IgD-negative memory B cell (primary cell): ENCODE measurements around the gene RNASE1. TPM values are rescaled to one million over a fixed set of nuclear protein-coding genes. Genes with fewer than 3 reads are reported as not detected.
A peak's percentile ranks its signal among the peaks of the same experiment; 100 is the strongest.
"Not testable (repeated sequence)": the region's sequence is repeated elsewhere in the genome, so short reads cannot be mapped to it uniquely, and the experiment has no call there.

Experiments
- H3K27ac Mint-ChIP-seq, 3 donors: one replicate each; pipeline ENCODE4 v1.8.0; 2020 to 2022; ENCODE audit warnings: mild to moderate bottlenecking in 3 of 3, mixed read lengths in 3 of 3, moderate library complexity in 1 of 3
- H3K27me3 Mint-ChIP-seq: one replicate; pipeline ENCODE4 v1.8.0; 2021; ENCODE audit warnings: mixed read lengths
- H3K36me3 Mint-ChIP-seq: one replicate; pipeline ENCODE4 v1.8.0; 2020; ENCODE audit warnings: mild to moderate bottlenecking, mixed read lengths
- H3K4me1 Mint-ChIP-seq, 3 donors: one replicate each; pipeline ENCODE4 v1.8.0; 2020 to 2022; ENCODE audit warnings: mixed read lengths in 3 of 3, mild to moderate bottlenecking in 1 of 3
- H3K4me3 Mint-ChIP-seq, 4 donors: one replicate each; pipeline ENCODE4 v1.8.0; 2020 to 2022; ENCODE audit warnings: mild to moderate bottlenecking in 4 of 4, mixed read lengths in 4 of 4, moderate library complexity in 3 of 4
- H3K9me3 Mint-ChIP-seq, 3 donors: one replicate each; pipeline ENCODE4 v1.8.0; 2020 to 2021; ENCODE audit warnings: mixed read lengths in 3 of 3, mild to moderate bottlenecking in 1 of 3
- polyA plus RNA-seq: library from polyadenylated mRNA; unstranded; fragments of 300-500 nt; fragmentation: Illumina TruSeq; gene quantifications from one replicate; pipeline ENCODE4 v1.2.3, GENCODE V29; 2021

RNASE1 gene
- not detected for polyA plus RNA-seq

DNA sequence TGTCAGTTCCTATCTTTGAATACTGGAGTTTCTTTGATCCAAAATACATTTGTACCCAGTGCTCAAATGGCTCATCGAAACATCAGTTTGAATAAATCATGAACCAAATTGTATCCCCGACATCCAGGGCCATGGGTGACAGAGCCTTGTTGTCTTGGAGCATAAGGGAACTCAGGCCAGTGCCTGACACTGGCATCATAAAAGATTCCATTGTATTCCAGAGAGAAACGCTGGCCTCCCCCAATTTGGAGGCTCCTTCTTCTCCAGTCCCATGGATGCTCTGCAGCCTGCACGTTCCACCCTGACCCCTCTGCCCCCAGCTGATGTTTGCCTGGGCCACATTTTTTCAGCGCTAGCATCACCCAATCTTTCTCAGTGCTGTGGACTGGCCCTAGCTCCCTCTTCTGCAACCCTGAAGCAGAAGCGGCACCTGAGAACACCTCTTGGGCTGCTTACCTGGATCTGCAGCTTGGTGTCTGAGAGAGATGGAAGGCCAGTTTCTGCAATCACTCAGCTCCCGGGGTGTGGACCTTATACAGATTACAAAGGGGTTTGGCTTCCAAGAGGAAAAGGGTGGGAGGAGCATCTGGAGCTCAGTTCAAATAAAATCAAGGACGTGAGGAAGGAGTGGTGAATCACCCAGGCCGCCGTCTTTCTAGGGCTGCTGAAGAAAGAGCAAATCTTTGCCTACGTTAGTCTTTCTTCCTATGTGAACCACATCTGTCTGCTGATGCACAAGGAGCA is at the start of gene RNASE1:
Gene RNASE1 (minus strand): TSS at position 504 of the 744 bp plus-strand sequence. CDS start 776 bp downstream, outside the sequence.
- H3K36me3 Mint-ChIP-seq = peaks cover 1% of the 10 kb centered on the region
- H3K27ac Mint-ChIP-seq = peak within 1 kb of the TSS in 2 of 3 donors; percentile 52 to 71
- H3K4me1 Mint-ChIP-seq = peaks cover 15 to 31% (median 29%) of the 10 kb centered on the region in 3 donors
- no peaks in the 10 kb centered on the region for H3K27me3 Mint-ChIP-seq
- no peaks in the 10 kb centered on the region for H3K9me3 Mint-ChIP-seq
- H3K4me3 Mint-ChIP-seq = peak within 1 kb of the TSS in 1 of 4 donors; percentile 41

DNA sequence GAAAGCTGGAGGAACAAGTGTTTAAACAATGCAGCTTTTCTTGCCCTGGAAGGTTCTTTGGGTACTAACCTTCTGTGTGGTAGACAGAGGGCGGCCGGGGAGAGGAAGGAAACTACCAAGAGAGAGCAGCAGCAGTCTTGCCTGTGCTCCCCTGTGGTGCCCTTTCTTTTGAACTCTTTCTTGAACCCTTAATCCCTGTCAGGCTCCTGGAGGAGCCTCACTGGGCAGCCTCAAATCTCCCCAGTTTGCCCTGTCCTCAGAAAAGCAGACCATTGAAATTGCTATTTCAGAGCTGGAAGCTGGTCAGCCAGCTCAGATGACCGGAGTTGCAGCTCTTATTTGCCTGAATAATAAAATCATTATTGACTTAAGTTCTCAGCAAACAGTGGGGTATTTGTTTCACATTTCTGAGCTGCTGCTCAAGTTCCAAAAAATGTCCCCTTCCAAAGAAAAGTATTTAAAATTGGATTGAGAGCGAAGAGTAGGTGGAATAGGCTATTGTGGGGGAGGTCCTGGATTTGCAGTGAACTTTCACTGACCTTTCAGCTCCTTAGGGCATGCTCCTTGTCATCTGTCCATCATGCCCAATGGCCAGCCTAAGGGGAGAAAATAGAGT is 46.4 kb upstream of the RNASE1 start:
- Mint-ChIP-seq H3K27ac (no peak overlapping the region), H3K4me1 (peaks cover 0 to 6% (median 3%) of the 10 kb centered on the region in 3 donors), H3K27me3 (peaks cover 1% of the 10 kb centered on the region), H3K4me3 (no peak overlapping the region), H3K9me3 (no peaks in the 10 kb centered on the region), H3K36me3 (no peaks in the 10 kb centered on the region)

DNA sequence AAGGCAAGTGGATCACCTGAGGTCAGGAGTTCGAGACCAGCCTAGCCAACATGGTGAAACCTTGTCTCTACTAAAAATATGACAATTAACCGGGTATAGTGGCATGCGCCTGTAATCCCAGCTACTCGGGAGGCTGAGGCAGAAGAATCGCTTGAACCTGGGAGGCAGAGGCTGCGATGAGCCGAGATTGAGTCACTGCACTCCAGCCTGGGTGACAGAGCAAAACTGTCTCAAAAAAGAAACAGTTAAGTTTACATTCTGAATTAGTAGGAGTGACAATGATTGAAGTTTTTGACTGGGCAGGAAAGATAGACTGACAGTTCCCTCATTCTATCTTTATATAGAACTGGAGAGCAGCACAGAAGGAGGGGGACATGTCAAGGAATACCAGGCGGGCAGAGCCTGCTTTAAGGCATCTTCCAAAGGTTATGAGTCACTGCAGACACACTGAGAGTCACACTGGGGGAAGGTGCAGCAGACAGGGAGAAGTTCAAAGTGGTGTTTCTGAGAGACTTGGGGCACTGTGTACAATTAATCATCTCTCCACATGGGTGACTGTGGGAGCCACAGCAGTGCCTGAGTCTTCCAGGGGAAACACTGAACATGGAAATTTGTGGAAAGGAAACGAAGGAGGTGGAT is 45.8 kb upstream of the RNASE1 start:
- no peak overlapping the region for H3K4me3 Mint-ChIP-seq
- no peaks in the 10 kb centered on the region for H3K9me3 Mint-ChIP-seq
- H3K4me1 Mint-ChIP-seq = peaks cover 0 to 6% (median 3%) of the 10 kb centered on the region in 3 donors
- peaks cover 1% of the 10 kb centered on the region for H3K27me3 Mint-ChIP-seq
- H3K36me3 Mint-ChIP-seq = no peaks in the 10 kb centered on the region
- no peak overlapping the region for H3K27ac Mint-ChIP-seq

DNA sequence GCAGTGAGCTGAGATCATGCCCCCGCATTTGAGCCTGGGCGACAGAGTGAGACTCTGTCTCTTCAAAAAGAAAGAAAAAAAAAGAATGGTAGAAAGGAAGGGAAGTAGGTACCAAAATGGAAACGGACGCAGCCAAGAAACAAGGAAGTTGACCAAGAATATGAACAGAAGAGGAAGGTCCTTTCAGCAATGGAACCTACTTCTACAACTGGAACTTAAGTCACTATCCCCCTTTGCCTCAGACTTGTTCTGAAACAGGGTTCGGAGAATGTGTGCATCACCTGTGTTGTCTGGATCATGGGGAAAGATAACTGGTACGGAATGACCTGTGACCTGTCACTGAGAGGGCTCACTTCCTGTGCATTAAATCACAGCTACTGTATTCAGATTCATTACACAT is 43.9 kb upstream of the RNASE1 start:
- Mint-ChIP-seq H3K27ac (no peak overlapping the region), H3K9me3 (no peaks in the 10 kb centered on the region), H3K4me1 (peaks cover 0 to 6% (median 3%) of the 10 kb centered on the region in 3 donors), H3K36me3 (no peaks in the 10 kb centered on the region), H3K27me3 (peaks cover 1% of the 10 kb centered on the region), H3K4me3 (peak overlapping the region in 1 of 4 donors; percentile 45)

DNA sequence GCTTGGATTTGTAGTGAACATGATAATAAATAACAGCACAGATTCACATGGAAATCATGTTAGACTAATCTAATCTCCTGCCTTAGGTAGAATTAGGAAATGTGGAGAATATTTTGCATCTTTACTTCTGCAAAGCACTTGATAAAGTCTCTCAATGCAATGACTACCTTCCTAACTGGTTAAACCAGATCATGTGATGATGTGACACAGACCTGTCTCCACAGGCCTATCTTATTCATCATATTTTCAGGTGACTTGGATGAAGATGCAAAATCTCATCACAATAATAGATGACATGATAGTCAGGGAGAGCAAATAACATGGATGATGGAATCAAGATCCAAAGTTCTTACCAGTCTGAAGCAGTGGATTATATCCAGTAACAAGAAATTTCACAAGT is 38.5 kb upstream of the RNASE1 start:
- H3K4me3 Mint-ChIP-seq = no peak overlapping the region
- peaks cover 0 to 3% (median 2%) of the 10 kb centered on the region in 3 donors for H3K4me1 Mint-ChIP-seq
- peaks cover 0 to 4% (median 1%) of the 10 kb centered on the region in 3 donors for H3K9me3 Mint-ChIP-seq
- no peaks in the 10 kb centered on the region for H3K27me3 Mint-ChIP-seq
- no peak overlapping the region for H3K27ac Mint-ChIP-seq
- no peaks in the 10 kb centered on the region for H3K36me3 Mint-ChIP-seq

DNA sequence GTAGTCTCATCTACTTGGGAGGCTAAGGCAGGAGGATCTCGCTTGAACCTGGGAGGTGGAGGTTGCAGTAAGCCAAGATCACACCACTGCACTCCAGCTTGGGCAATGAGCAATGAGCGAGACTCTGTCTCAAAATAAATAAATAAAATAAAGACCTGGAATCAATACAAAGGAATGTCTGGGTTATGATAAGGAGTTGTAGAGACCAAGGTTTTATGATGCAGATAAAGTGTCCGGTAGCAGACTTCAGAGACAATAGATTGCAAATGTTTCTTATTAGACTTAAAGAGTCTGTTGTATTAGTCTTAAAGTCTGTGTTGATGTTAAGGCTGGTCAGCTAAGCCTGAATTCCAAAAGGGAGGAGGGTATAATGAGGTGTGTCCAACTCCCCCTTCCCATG is 35.2 kb upstream of the RNASE1 start:
- H3K36me3 Mint-ChIP-seq = no peaks in the 10 kb centered on the region
- H3K9me3 Mint-ChIP-seq = peaks cover 0 to 4% (median 1%) of the 10 kb centered on the region in 3 donors
- no peak overlapping the region for H3K4me3 Mint-ChIP-seq
- no peak overlapping the region for H3K27ac Mint-ChIP-seq
- H3K4me1 Mint-ChIP-seq = no peaks in the 10 kb centered on the region
- H3K27me3 Mint-ChIP-seq = no peaks in the 10 kb centered on the region

DNA sequence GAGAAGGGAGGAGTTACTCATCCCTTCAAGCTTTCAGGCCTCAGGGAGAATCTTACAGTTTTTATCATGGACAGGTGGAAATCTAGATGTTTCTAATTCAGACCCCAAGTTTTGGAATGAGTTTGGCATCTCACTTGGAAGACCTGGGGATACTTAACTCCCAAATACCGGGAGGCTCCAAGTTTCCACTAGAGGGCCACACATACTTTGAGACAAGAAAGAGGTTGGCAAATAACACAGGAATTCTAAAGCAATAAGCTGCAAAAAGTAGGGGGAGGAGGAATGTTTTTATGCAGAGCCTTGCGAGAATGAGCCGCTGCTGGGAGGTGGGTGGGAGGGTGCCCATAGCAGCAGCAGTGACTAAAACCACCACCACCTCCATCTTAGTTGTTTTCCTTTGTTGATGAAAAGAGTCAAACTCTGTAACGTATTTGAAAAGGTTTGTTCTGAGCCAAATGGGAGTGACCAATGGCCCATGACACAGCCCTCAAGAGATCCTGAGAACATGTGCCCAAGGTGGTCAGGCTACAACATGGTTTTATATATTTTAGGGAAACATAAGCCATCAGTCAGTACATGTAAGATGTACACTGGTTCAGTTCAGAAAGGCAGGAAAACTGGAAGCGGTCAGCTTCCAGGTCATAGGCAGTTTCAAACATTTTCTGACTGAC is 34.2 kb upstream of the RNASE1 start:
- Mint-ChIP-seq H3K9me3 (peaks cover 0 to 4% (median 1%) of the 10 kb centered on the region in 3 donors), H3K27me3 (no peaks in the 10 kb centered on the region), H3K4me3 (no peak overlapping the region), H3K27ac (no peak overlapping the region), H3K4me1 (no peaks in the 10 kb centered on the region), H3K36me3 (no peaks in the 10 kb centered on the region)

DNA sequence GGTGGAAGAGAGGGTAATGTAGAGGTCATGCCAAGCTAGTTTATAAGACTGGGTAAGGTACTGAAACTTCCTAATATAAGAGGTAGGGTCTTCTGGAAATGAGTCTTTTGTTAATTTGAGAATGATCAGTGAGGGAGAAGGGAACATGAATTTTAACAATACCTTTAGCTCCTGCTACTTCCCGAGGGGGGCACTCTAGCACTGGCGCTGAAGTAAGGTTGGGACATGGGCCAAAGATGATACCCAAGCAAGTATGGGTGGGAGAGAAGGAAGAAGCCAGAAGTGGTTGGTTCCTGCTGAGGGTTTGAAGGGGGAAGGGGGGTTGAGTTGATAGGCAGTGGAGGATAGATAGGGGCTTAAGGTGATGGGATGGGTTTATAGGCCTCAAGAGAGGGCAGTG is 32.3 kb upstream of the RNASE1 start:
- Mint-ChIP-seq H3K4me3 (no peak overlapping the region), H3K36me3 (peaks cover 3% of the 10 kb centered on the region), H3K27me3 (no peaks in the 10 kb centered on the region), H3K9me3 (peaks cover 0 to 4% (median 1%) of the 10 kb centered on the region in 3 donors), H3K27ac (no peak overlapping the region), H3K4me1 (no peaks in the 10 kb centered on the region)

DNA sequence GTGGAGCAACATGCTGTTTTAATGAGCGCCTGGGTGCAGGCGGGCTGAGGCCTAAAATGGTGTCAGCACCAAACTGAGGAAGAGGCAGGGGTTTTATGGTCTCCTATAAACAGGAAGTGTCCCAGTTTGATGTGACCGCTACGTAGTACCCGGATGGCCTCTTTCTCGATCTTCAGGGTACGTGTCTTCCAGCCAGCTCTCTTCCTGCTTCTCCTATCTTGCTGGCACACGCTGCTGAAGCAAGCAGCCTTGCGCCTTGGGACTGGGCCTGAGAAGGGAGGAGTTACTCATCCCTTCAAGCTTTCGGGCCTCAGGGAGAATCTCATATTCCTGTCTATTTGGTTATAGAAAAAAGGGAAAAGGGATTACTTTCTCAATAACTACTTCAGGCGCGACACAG is 28.2 kb upstream of the RNASE1 start:
- Mint-ChIP-seq H3K36me3 (peaks cover 3% of the 10 kb centered on the region), H3K27ac (no peak overlapping the region), H3K9me3 (peaks cover 0 to 6% (median 0%) of the 10 kb centered on the region in 3 donors), H3K27me3 (peaks cover 4% of the 10 kb centered on the region), H3K4me1 (peaks cover 0 to 2% (median 0%) of the 10 kb centered on the region in 3 donors), H3K4me3 (no peak overlapping the region)

DNA sequence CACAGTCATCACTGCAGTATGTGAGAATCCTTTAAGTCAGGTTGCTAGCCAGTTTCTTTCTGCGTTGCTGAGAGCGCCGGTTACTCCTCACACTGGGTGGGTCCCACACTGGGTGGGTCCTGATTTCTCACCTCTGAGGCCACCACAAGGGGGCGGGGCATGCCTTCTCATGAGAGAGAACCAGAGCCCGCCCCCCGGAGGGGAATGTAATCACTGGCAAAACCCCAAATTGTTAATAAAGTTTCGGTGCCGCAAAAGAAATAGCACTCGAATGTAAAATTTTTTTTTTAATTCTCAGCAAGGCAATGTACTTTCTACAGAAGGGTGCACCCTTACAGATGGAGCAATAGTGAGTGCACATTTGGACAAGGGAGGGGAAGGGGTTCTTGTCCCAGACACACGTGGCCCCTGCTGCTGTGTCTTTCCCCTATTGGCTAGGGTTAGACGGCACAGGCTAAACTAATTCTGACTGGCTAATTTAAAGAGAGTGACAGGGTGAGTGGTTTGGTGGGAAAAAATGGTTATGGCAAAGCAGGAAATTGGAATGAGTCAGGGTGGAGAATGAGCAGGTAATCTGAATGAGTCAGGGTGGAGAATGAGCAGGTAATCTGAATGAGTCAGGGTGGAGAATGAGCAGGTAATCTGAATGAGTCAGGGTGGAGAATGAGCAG is 25.5 kb upstream of the RNASE1 start:
- not testable (repeated sequence) for H3K27me3 Mint-ChIP-seq, H3K9me3 Mint-ChIP-seq, H3K4me1 Mint-ChIP-seq, H3K36me3 Mint-ChIP-seq, H3K27ac Mint-ChIP-seq
- peak overlapping the region in 1 of 4 donors; percentile 38 for H3K4me3 Mint-ChIP-seq

DNA sequence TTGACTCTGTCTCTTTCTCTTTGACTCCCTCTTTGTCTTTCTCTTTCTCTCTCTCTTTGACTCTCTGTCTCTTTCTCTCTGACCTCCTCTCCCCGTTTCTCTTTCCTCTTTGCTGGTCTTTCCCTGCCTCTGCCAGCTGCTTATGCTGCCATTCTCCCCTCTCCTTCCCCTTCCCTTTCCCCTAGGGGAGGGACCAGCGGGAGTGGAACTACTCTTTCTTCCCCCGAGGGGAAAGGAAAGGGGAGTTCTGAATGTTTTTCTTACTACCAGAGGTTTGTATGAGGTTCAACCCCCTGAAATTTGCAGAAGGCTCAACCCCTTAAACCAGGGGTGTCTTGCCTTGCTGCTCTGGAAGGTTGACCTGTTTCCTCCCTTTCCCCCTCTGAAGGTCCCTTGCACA is 24.7 kb upstream of the RNASE1 start:
- Mint-ChIP-seq H3K27ac (no peak overlapping the region), H3K4me3 (peak overlapping the region in 1 of 4 donors; percentile 65), H3K36me3 (peaks cover 3% of the 10 kb centered on the region), H3K9me3 (peaks cover 0 to 8% (median 0%) of the 10 kb centered on the region in 3 donors), H3K27me3 (peaks cover 5% of the 10 kb centered on the region), H3K4me1 (peaks cover 0 to 4% (median 0%) of the 10 kb centered on the region in 3 donors)

DNA sequence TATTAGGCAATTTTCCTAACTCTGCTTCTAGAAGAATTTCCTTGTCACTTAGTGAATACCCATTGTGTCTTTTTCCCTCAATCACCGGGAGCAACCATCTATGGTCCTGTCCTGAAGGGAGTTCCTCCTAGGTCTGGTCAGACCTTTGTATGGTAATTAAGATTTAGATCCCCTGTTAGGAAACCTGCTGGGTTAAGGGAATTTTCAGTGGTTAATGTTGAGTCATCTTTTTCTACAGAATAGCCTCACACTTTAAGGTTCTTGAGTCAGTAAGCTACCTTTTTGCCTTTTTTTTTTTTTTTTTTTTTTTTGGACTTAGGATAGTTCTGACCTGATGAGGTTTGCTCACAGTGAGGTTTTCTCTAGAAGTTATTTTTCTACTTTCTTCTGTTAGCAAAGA is 24.0 kb upstream of the RNASE1 start:
- H3K27me3 Mint-ChIP-seq, H3K9me3 Mint-ChIP-seq: not testable (repeated sequence)

DNA sequence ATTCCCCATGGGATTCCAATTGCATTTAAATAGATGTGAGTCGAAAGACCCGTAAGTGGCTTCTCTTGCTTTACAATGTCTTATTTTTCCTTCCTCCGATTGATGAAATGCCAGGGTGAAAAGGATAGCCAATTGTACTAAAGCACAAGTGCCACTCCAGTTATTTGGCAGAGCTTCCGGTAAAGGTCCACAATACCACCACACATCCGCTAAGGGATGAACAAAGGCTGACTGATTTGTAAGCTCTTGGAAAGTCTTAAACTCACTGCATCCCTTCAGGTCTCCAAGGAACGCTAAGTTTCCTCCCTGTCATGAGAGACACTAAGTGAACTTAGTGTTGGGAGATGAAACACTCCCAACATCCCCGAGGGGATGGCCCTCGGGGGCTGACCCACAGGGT is 21.2 kb upstream of the RNASE1 start:
- Mint-ChIP-seq H3K36me3 (no peaks in the 10 kb centered on the region), H3K9me3 (peaks cover 0 to 8% (median 0%) of the 10 kb centered on the region in 3 donors), H3K27ac (no peak overlapping the region), H3K27me3 (peaks cover 9% of the 10 kb centered on the region), H3K4me1 (peaks cover 3 to 11% (median 8%) of the 10 kb centered on the region in 3 donors), H3K4me3 (no peak overlapping the region)

More for the DNA sequence above, 24.0 kb upstream of the RNASE1 start:
- not testable (repeated sequence) for H3K36me3 Mint-ChIP-seq, H3K4me1 Mint-ChIP-seq, H3K4me3 Mint-ChIP-seq, H3K27ac Mint-ChIP-seq

DNA sequence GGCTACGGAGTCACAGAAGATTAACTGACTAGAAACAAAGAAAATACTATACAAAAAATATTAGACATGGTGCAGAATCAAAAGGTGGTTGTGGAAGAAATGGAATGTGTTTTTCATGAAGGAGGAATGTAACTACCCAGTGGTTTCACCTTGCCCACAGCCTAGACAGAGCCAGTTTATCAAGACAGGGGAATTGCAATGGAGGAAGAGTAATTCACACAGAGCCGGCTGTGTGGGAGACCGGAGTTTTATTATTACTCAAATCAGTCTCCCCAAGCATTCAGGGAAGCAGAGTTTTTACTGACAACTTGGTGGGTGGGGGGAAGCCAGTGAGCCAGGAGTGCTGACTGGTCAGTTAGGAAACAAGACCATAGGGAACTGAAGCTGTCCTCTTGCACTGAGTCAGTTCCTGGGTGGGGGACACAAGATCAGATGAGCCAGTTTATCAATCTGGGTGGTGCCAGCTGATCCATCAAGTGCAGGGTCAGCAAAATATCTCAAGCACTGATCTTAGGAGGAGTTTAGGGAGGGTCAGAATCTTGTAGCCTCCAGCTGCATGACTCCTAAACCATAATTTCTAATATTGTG is 19.0 kb upstream of the RNASE1 start:
- Mint-ChIP-seq H3K4me1 (peaks cover 18 to 21% (median 21%) of the 10 kb centered on the region in 3 donors), H3K4me3 (peak overlapping the region in 1 of 4 donors; percentile 74)
- H3K36me3 Mint-ChIP-seq, H3K27me3 Mint-ChIP-seq, H3K9me3 Mint-ChIP-seq, H3K27ac Mint-ChIP-seq: not testable (repeated sequence)
